Stimulated activated CD8-positive, alpha-beta memory T cell treated with anti-CD3 and anti-CD28 coated beads, Interleukin-7, amount 100 ng/mL, for 48 hours (primary cell): ENCODE measurements around the gene DNMT3L.
"Not testable (repeated sequence)": the region's sequence is repeated elsewhere in the genome, so short reads cannot be mapped to it uniquely, and the experiment has no call there.

Experiments
- DNase-seq, 2 donors: peaks; one replicate each; pipeline ENCODE4 v3.0.0-alpha.2; 2020; ENCODE audit warnings: low read depth in 1 of 2; ENCODE audit errors: extremely low read depth in 1 of 2

The DNMT3L gene

DNA sequence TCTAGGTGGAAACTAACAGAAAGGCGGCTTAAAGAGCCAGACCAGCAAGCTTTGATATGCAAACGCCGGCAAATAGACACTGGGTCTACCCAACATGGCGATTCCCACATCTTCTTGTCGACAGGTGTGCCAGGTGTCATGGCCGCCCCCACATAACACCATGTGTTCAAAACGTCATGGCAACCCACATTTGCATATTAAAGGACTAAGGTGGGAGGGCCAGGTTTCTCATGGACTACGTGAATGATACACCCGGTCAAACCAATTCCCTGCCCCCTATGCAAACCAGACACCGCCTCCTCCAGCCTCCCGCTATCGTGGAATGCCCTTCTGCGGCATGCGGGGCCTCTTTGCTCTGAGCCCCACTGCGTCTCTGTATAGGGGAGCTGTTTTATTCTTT, 62.2 kb downstream of the DNMT3L start:
- no peak for DNase-seq

- DNase-seq, result not testable (repeated sequence)
Observed at GRCh38 chr21:44197156-44197516, 64.6 kb downstream of the DNMT3L start.
